Gastroesophageal sphincter (tissue), 4 donors: ENCODE data around the gene BLOC1S1. TPM values are rescaled to one million over a fixed set of nuclear protein-coding genes. Genes with fewer than 3 reads are reported as not detected.
A peak's percentile ranks its signal among the peaks of the same experiment; 100 is the strongest.

Experiments
- ATAC-seq: fragments of 150-250 bp; one replicate; pipeline ENCODE4 v1.9.1; 2016; ENCODE audit warnings: mild to moderate bottlenecking, moderate library complexity
- H3K27ac ChIP-seq, 4 donors: fragments of 200-600 bp; sonication (generic) in 3 of 4; 1 replicate in 3 of 4; 2 replicates in 1 of 4; pipeline ENCODE4 v1.5.1; 2016 to 2019
- H3K27me3 ChIP-seq: fragments of 200-600 bp; sonication (generic); one replicate; pipeline ENCODE4 v1.5.1; 2019
- H3K36me3 ChIP-seq, 2 donors: fragments of 200-600 bp; sonication (generic); one replicate each; pipeline ENCODE4 v1.5.1; 2019; ENCODE audit warnings: control low read depth in 1 of 2
- H3K4me1 ChIP-seq, 3 donors: fragments of 200-600 bp; sonication (generic); 1 replicate in 2 of 3; 2 replicates in 1 of 3; pipeline ENCODE4 v1.5.1; 2016 to 2019; ENCODE audit warnings: control low read depth in 2 of 3
- H3K4me3 ChIP-seq, 2 donors: fragments of 200-600 bp; sonication (generic); one replicate each; pipeline ENCODE4 v1.5.1; 2019; ENCODE audit warnings: mild to moderate bottlenecking in 1 of 2, moderate library complexity in 1 of 2
- H3K9me3 ChIP-seq, 3 donors: fragments of 200-600 bp; sonication (generic); one replicate each; pipeline ENCODE4 v1.5.1; 2017 to 2019; ENCODE audit warnings: control low read depth in 2 of 3
- CTCF ChIP-seq, 4 experiments: fragments of 200-600 bp in 2 of 4; fragments of 450-650 bp in 2 of 4; sonication (generic) in 1 of 4; IDR thresholded peaks; one replicate each; pipeline ENCODE4 v1.5.1; 2017 to 2019; ENCODE audit warnings: antibody characterized with exemption in 4 of 4, mild to moderate bottlenecking in 2 of 4, moderate library complexity in 2 of 4
- EP300 ChIP-seq: sonication (generic); formaldehyde crosslinking; IDR thresholded peaks from one replicate; pipeline ENCODE4 v1.6.1; 2017; ENCODE audit warnings: antibody characterized with exemption, mild to moderate bottlenecking
- POLR2A ChIP-seq, 2 donors: fragments of 450-650 bp; IDR thresholded peaks; one replicate each; pipeline ENCODE4 v1.6.1; 2017; ENCODE audit warnings: antibody characterized with exemption in 2 of 2, mild to moderate bottlenecking in 2 of 2, moderate library complexity in 1 of 2
- POLR2AphosphoS5 ChIP-seq: sonication (generic); formaldehyde crosslinking; IDR thresholded peaks from one replicate; pipeline ENCODE4 v1.6.1; 2017; ENCODE audit warnings: antibody characterized with exemption
- WGBS, 2 donors: methylation state at CpG; one replicate each; pipeline ENCODE4 v1.1.5; 2018; ENCODE audit warnings: low coverage in 1 of 2; 5-methylcytosine and 5-hydroxymethylcytosine counted together
- total RNA-seq, 4 donors: library from RNA; depleted of rRNA; stranded (reverse); fragments of >200 nt; gene quantifications; one replicate each; pipeline ENCODE4 v1.1.0, GENCODE V29; 2016

Gene BLOC1S1
- total RNA-seq, 4 donors from 2014 or later, result 187 to 214 (median 196) TPM

- Histone ChIP-seq H3K9me3 (no peaks in the 10 kb centered on the region), H3K4me1 (peaks cover 6 to 69% (median 35%) of the 10 kb centered on the region in 3 donors)
Measured at GRCh38 chr12:55728939-55729818, 13.3 kb downstream of the BLOC1S1 start, which contains the start of gene CD63. Gene CD63, minus strand, starts transcription at chr12:55729009. Its CDS starts 668 bp downstream, at chr12:55728341.

GRCh38 chr12:55729819-55730818 lies 14.3 kb downstream of the BLOC1S1 start:
- no peaks in the 10 kb centered on the region for H3K9me3 ChIP-seq
- WGBS, 2 donors, result 4 to 9% methylated on average over 3 to 8 of the region's 19 CpGs
- TF ChIP-seq POLR2A (IDR thresholded peaks at IDR 0.05) (peak in 1 of 2 donors; percentile 11), CTCF (IDR thresholded peaks at IDR 0.05) (no peak), POLR2AphosphoS5 (peak; percentile 16)
- H3K4me1 ChIP-seq, result peaks cover 6 to 60% (median 28%) of the 10 kb centered on the region in 3 donors
- peak overlapping the region; percentile 90 to 98 (median 97) for H3K27ac ChIP-seq
- peak; percentile 6 for ATAC-seq
- H3K4me3 ChIP-seq, result peak overlapping the region; percentile 76 to 78
- peaks cover 0 to 20% of the 10 kb centered on the region in 2 donors for H3K36me3 ChIP-seq
- H3K27me3 ChIP-seq, result no peaks in the 10 kb centered on the region

More at GRCh38 chr12:55728939-55729818, 13.3 kb downstream of the BLOC1S1 start, which contains the start of gene CD63:
- H3K36me3 ChIP-seq, result peaks cover 0 to 30% of the 10 kb centered on the region in 2 donors
- H3K27ac ChIP-seq, result peak within 1 kb of the TSS; percentile 90 to 98 (median 97)
- H3K27me3 ChIP-seq, result no peaks in the 10 kb centered on the region
- peak within 1 kb of the TSS; percentile 76 to 78 for H3K4me3 ChIP-seq
- ATAC-seq, result peak; percentile 88
- TF ChIP-seq CTCF (IDR thresholded peaks at IDR 0.05) (peak in 1 of 4 experiments; percentile 2), EP300 (no peak), POLR2AphosphoS5 (peak; percentile 91), POLR2A (IDR thresholded peaks at IDR 0.05) (peak; percentile 91 to 97)
- 0% methylated on average over 8 of the region's 61 CpGs; no CpG with 5 or more reads in 1 of the 2 donors for WGBS, 2 donors

- no CpG with 5 or more reads among the region's 4 CpGs for WGBS, 2 donors
- no peaks in the 10 kb centered on the region for H3K36me3 ChIP-seq
- H3K27ac ChIP-seq, result peak overlapping the region in 2 of 4 donors; percentile 40 to 42
- peaks cover 0 to 46% (median 12%) of the 10 kb centered on the region in 3 donors for H3K4me1 ChIP-seq
- no peaks in the 10 kb centered on the region for H3K9me3 ChIP-seq
- no peak overlapping the region for H3K4me3 ChIP-seq
- no peak for ATAC-seq
- H3K27me3 ChIP-seq, result no peaks in the 10 kb centered on the region
- no peak for TF ChIP-seq CTCF (IDR thresholded peaks at IDR 0.05)
- no peak for TF ChIP-seq POLR2A (IDR thresholded peaks at IDR 0.05)
- no peak for TF ChIP-seq POLR2AphosphoS5
- no peak for TF ChIP-seq EP300
Measured at GRCh38 chr12:55732288-55732687, 16.4 kb downstream of the BLOC1S1 start.

GRCh38 chr12:55733021-55733555 lies 17.2 kb downstream of the BLOC1S1 start:
- Histone ChIP-seq H3K9me3 (no peaks in the 10 kb centered on the region), H3K36me3 (no peaks in the 10 kb centered on the region), H3K27me3 (no peaks in the 10 kb centered on the region), H3K27ac (no peak overlapping the region), H3K4me3 (no peak overlapping the region), H3K4me1 (peaks cover 0 to 48% (median 14%) of the 10 kb centered on the region in 3 donors)
- 60 to 86% methylated on average over 1 to 5 of the region's 14 CpGs for WGBS, 2 donors
- ATAC-seq, result no peak
- TF ChIP-seq POLR2AphosphoS5 (no peak), CTCF (IDR thresholded peaks at IDR 0.05) (no peak), POLR2A (IDR thresholded peaks at IDR 0.05) (no peak), EP300 (no peak)
